Stomach (tissue), 4 donors: Measurements from ENCODE around the gene CCDC12.

ENCODE experiments used
- EP300 ChIP-seq: sonication (generic); formaldehyde crosslinking; IDR thresholded peaks from one replicate; pipeline ENCODE4 v1.6.1; 2017; ENCODE audit warnings: antibody characterized with exemption
- POLR2A ChIP-seq, 4 donors: fragments of 450-650 bp; IDR thresholded peaks; one replicate each; pipeline ENCODE4 v1.6.1; 2016; ENCODE audit warnings: antibody characterized with exemption in 4 of 4, control low read depth in 2 of 4, mild to moderate bottlenecking in 1 of 4, moderate library complexity in 1 of 4
- POLR2AphosphoS5 ChIP-seq, 3 donors: sonication (generic); formaldehyde crosslinking; IDR thresholded peaks; one replicate each; pipeline ENCODE4 v1.6.1; 2016; ENCODE audit warnings: antibody characterized with exemption in 3 of 3
- TF ChIP-seq, protein P1 (sequence below), 7 experiments: fragments of 450-650 bp in 4 of 7; fragments of 200-600 bp in 3 of 7; sonication (generic) in 3 of 7; IDR thresholded peaks; one replicate each; pipeline ENCODE4 v1.5.1; 2016 to 2019; ENCODE audit warnings: antibody characterized with exemption in 7 of 7, control low read depth in 2 of 7, mild to moderate bottlenecking in 1 of 7

DNA sequence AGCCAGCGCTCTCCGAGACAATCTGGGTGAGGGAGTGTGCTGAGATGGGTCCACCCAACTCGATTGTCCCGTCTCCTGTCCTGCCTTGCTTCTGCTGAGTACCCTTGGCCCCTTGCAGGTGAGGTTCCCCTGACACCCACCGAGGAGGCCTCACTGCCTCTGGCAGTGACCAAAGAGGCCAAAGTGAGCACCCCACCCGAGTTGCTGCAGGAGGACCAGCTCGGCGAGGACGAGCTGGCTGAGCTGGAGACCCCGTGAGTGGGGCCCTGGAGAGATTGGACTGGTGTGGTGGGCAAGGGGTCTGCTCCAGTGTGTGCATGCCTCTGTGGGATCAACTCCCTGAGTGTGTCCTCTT is 26.5 kb upstream of the CCDC12 start:
- TF ChIP-seq, protein P1, sequence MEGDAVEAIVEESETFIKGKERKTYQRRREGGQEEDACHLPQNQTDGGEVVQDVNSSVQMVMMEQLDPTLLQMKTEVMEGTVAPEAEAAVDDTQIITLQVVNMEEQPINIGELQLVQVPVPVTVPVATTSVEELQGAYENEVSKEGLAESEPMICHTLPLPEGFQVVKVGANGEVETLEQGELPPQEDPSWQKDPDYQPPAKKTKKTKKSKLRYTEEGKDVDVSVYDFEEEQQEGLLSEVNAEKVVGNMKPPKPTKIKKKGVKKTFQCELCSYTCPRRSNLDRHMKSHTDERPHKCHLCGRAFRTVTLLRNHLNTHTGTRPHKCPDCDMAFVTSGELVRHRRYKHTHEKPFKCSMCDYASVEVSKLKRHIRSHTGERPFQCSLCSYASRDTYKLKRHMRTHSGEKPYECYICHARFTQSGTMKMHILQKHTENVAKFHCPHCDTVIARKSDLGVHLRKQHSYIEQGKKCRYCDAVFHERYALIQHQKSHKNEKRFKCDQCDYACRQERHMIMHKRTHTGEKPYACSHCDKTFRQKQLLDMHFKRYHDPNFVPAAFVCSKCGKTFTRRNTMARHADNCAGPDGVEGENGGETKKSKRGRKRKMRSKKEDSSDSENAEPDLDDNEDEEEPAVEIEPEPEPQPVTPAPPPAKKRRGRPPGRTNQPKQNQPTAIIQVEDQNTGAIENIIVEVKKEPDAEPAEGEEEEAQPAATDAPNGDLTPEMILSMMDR (IDR thresholded peaks at IDR 0.05): no peak
- no peak for TF ChIP-seq POLR2A (IDR thresholded peaks at IDR 0.05)
- no peak for TF ChIP-seq EP300
- no peak for TF ChIP-seq POLR2AphosphoS5 (IDR thresholded peaks at IDR 0.05)
